Karpas-422 (cell line): ENCODE results near the gene COX6A1. TPM values are rescaled to one million over a fixed set of nuclear protein-coding genes. Genes with fewer than 3 reads are reported as not detected.

Experiments
- DNase-seq: peaks from one replicate; pipeline ENCODE4 v3.0.0-alpha.2; 2015
- H2AFZ ChIP-seq: fragments of 200-600 bp; sonication (generic); 2 replicates; pipeline ENCODE4 v1.6.1; 2014; ENCODE audit warnings: antibody characterized with exemption, low read length, mixed read lengths
- H3K27ac ChIP-seq: fragments of 200-600 bp; sonication (generic); 2 replicates; pipeline ENCODE4 v1.5.1; 2014; ENCODE audit warnings: mild to moderate bottlenecking, low read length, moderate library complexity
- H3K27me3 ChIP-seq: fragments of 200-600 bp; sonication (generic); 2 replicates; pipeline ENCODE4 v1.6.1; 2014; ENCODE audit warnings: low read length, mixed read lengths
- H3K36me3 ChIP-seq: fragments of 200-600 bp; sonication (generic); 2 replicates; pipeline ENCODE4 v1.6.1; 2014; ENCODE audit warnings: low read length, mixed read lengths; ENCODE audit not compliant: insufficient read depth
- H3K4me1 ChIP-seq: fragments of 200-600 bp; sonication (generic); 2 replicates; pipeline ENCODE4 v1.6.1; 2014; ENCODE audit warnings: mild to moderate bottlenecking, low read length, mixed read lengths
- H3K4me2 ChIP-seq: fragments of 200-600 bp; sonication (generic); 2 replicates; pipeline ENCODE4 v1.6.1; 2014; ENCODE audit warnings: low read length, low read depth, mild to moderate bottlenecking; ENCODE audit not compliant: poor library complexity, severe bottlenecking
- H3K4me3 ChIP-seq: fragments of 200-600 bp; sonication (generic); 2 replicates; pipeline ENCODE4 v1.5.1; 2014; ENCODE audit warnings: mild to moderate bottlenecking, antibody characterized with exemption, low read length, mixed read lengths
- H3K79me2 ChIP-seq: fragments of 200-600 bp; sonication (generic); 2 replicates; pipeline ENCODE4 v1.6.1; 2014; ENCODE audit warnings: mild to moderate bottlenecking, low read length, mixed read lengths
- H3K9ac ChIP-seq: fragments of 200-600 bp; sonication (generic); 2 replicates; pipeline ENCODE4 v1.6.0; 2014; ENCODE audit warnings: low read length
- H3K9me2 ChIP-seq: fragments of 200-600 bp; sonication (generic), shearing (Covaris generic); replicated peaks from 2 replicates; pipeline ENCODE4 v1.6.0; 2014; ENCODE audit warnings: mild to moderate bottlenecking, low read length, moderate library complexity; ENCODE audit not compliant: insufficient read depth
- H3K9me3 ChIP-seq: fragments of 300-700, 200-600 bp; sonication (generic); 2 replicates; pipeline ENCODE4 v1.6.1; 2014; ENCODE audit warnings: low read length, mixed read lengths
- H4K20me1 ChIP-seq: fragments of 200-600 bp; sonication (generic); 2 replicates; pipeline ENCODE4 v1.6.1; 2014; ENCODE audit warnings: mild to moderate bottlenecking, antibody characterized with exemption, low read length, low read depth; ENCODE audit not compliant: insufficient read depth
- total RNA-seq: library from RNA; depleted of rRNA; stranded (reverse); fragments of >200 nt; shearing (Covaris generic); gene quantifications from 2 replicates; pipeline ENCODE4 v1.2.3, GENCODE V29; 2014; ENCODE audit warnings: low replicate concordance; rRNA removed

The COX6A1 gene
- 542 and 565 TPM in 2 replicates for total RNA-seq

DNA sequence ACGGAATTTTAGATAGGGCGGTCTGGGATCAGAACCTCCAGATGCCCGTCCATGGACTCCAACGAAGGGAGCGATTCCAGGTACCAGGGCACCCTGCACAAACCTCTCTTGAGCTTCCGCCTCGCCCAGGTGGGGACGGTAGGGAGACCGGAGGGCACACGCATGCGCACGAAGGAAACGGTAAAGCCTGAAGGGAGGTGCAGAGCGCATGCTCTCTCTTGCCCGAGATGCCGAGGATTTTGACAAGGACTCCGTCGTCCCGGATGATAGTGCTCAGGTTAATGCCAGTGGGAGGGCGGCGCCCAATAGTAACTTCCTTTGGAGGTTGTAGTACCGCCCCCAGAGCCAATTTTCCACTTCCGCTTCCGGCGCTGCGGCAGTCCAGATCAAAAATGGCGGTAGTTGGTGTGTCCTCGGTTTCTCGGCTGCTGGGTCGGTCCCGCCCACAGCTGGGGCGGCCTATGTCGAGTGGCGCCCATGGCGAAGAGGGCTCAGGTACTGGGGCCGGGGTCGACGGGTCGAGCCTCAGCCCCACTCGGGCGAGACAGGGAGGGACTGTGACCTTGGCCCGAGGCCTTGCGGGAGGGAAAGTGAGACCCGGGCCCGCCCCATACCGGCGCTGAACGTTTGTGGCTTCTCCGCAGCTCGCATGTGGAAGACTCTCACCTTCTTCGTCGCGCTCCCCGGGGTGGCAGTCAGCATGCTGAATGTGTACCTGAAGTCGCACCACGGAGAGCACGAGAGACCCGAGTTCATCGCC, at the start of gene COX6A1:
Gene COX6A1, plus strand, starts transcription at position 379 of the 760 bp plus-strand sequence. Its CDS starts 14 bp downstream, at position 393.
- Histone ChIP-seq H3K4me3 (peak within 1 kb of the TSS; percentile 98), H3K4me2 (peak within 1 kb of the TSS; percentile 98), H3K27ac (peak within 1 kb of the TSS; percentile 70), H2AFZ (peak within 1 kb of the TSS; percentile 72), H3K9me2 (no peaks in the 10 kb centered on the region), H4K20me1 (peaks cover 9% of the 10 kb centered on the region; the same call in 1 of the 2 replicates), H3K79me2 (peaks cover 39% of the 10 kb centered on the region), H3K4me1 (peaks cover 36% of the 10 kb centered on the region), H3K9me3 (no peaks in the 10 kb centered on the region), H3K36me3 (peaks cover 18% of the 10 kb centered on the region; the same call in 1 of the 2 replicates), H3K9ac (peak within 1 kb of the TSS; percentile 92), H3K27me3 (no peaks in the 10 kb centered on the region)
- peak; percentile 100 for DNase-seq

DNA sequence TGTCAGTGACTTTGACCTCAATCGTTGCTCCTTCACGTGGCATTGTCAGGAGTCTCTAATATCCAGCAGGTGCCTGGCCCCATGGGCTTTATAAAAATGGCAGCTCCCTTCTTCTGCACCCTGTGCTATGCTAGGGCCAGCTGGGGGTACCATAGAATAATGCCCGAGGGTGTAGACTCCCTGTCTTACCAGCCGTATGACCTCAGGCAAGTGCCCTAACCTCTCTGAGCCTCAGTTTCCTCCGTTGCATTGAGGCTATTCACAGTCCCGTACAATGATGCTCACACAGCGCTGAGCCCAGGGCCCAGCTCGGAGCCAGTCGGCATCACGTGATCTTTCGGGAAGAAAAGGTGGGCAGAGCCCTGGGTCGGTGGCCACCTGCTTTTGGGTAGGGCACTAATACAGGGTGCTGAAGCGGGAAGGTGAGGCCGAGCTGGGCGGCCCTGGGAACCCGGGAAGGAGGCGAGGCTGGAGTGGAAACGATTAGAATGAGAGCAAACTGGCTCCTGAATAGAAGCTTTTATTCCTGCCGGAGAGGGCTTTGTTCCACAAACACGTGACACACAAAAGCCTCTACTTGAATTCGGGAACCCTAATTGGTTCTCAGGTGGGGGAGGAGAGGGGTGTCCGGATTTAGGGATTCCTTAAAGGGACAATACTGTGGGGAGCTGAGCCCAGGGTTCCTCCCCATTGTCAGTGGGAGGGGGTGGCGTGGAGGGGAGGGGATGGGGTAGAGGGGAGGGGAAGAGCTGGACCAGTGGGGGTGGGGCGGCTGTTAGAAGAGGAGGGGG, 49.0 kb upstream of the COX6A1 start:
- H3K4me3 ChIP-seq, result no peak overlapping the region
- no peaks in the 10 kb centered on the region for H3K9me2 ChIP-seq
- H3K36me3 ChIP-seq, result no peaks in the 10 kb centered on the region
- no peak for DNase-seq
- H3K27ac ChIP-seq, result no peak overlapping the region
- H3K4me2 ChIP-seq, result no peak overlapping the region
- no peaks in the 10 kb centered on the region for H3K9me3 ChIP-seq
- H2AFZ ChIP-seq, result no peak overlapping the region
- no peaks in the 10 kb centered on the region for H4K20me1 ChIP-seq
- no peaks in the 10 kb centered on the region for H3K4me1 ChIP-seq
- no peak overlapping the region for H3K9ac ChIP-seq
- H3K27me3 ChIP-seq, result no peaks in the 10 kb centered on the region
- H3K79me2 ChIP-seq, result no peaks in the 10 kb centered on the region

DNA sequence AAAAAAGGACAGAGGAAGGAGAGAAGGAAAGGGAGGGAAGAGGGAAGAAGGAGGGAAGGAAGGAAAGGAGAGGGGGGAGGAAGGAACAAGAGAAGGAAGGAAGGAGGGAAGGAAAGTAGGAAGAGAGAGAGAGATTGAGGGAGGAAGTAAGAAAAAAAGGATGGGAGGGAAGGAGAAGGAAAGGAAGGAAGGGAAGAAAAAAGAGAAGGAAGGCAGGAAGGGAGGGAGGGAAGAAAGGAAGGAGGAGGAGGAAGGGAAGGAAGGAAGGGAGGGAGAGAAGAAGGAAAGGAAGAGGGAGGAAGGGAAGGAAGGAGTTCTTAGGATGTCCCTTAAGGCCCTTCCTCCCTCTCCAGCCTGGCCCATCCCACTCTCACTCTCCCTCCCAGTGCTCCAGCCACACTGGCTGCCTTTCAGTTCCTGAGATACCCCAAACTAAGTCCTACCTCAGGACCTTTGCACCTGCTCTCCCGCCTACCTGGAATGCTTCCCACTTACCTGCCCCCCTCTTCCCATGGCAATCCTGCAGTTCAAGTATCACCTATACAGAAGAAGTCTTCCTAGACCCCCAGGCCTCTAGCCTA, 47.3 kb upstream of the COX6A1 start:
- no peak for DNase-seq
- no peaks in the 10 kb centered on the region for H4K20me1 ChIP-seq
- H3K27me3 ChIP-seq, result no peaks in the 10 kb centered on the region
- no peak overlapping the region for H3K9ac ChIP-seq
- H3K9me2 ChIP-seq, result no peaks in the 10 kb centered on the region
- no peak overlapping the region for H3K27ac ChIP-seq
- H3K4me1 ChIP-seq, result no peaks in the 10 kb centered on the region
- H3K79me2 ChIP-seq, result no peaks in the 10 kb centered on the region
- no peaks in the 10 kb centered on the region for H3K36me3 ChIP-seq
- no peak overlapping the region for H2AFZ ChIP-seq
- H3K9me3 ChIP-seq, result no peaks in the 10 kb centered on the region
- no peak overlapping the region for H3K4me2 ChIP-seq
- no peak overlapping the region for H3K4me3 ChIP-seq

DNA sequence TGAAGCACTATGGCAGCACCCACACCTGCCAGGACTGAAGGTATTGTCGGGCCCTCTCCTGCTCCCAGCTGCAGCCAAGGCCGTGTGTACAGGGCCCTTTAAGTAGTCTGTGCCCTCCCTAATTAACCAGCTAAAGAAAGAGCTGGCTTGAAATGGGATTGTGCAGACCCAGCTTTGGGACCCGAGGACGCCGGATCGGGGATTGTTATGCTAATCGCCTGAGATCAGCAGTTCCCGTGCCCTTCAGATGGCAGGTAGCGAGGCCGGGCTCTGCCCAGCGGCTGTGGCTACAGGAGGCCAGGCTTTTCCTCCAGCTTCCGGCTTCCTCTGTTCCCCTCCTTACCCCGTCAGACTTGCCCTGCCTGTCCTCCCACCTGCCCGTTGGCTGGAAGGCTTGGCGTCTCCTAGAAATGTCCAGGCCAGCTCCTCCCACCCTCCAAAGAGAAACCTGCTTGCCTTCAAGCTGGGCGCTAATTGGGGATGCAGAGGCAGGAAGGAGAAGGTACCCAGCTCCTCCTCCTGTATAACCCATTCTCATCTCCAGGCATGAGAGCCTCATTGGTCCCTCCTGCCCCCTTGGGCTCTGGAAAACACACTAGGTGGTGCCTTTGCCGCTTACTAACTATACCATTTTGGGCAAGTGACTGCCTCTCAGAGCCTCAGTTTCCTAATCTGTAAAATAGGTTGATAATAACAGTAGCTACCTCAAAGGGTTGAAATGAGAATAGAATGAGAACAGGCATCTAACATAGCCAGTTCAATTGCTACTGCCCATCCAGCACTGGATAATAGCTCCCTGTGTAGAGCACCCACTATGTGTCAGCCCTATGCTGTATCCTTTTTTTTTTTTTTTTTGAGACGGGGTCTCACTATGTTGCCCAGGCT, 43.2 kb upstream of the COX6A1 start:
- Histone ChIP-seq H4K20me1 (no peaks in the 10 kb centered on the region), H3K4me3 (no peak overlapping the region), H3K9me2 (no peaks in the 10 kb centered on the region), H3K79me2 (no peaks in the 10 kb centered on the region), H3K4me2 (no peak overlapping the region), H3K36me3 (no peaks in the 10 kb centered on the region), H3K4me1 (peaks cover 6% of the 10 kb centered on the region), H2AFZ (no peak overlapping the region), H3K9me3 (no peaks in the 10 kb centered on the region), H3K9ac (no peak overlapping the region), H3K27me3 (0 out of 2 replicates have a peak, but pooled peaks cover under 1% of the 10 kb centered on the region), H3K27ac (no peak overlapping the region)
- DNase-seq, result no peak

DNA sequence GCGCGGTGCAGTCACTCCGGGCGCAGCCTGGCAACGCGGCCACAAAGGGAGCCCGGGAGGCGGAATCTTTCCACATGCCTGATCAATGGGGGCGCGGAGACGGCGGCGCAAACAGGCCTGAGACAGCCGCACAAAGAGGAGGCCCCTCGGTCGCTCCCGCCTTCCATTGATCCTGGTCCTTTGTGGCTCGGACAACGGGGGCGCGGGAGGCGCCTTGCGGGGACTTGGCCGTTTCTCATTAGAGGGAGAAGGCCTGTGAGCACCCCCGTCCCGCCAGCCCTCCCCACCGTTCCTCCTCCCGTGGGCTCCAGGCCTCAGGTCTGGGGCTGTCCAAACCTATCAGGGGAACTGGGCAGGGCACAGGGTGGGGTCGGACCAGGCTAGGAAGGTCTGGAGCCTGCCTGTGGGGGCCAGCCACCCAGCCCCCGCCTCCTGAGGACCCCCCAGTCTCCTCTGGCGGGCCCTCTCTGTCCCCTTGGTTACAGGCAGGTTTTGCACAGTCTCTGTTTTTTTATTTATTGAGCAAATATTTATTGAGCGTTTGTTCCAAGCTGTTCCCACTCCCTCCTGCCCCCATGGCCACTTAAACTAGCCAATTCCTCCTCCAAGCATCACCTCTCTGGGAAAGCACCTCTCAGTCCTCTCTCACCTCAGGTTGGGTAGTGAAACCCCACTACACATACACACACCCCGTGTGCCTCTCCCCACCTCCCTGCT, 39.9 kb upstream of the COX6A1 start:
- no peak overlapping the region for H3K27ac ChIP-seq
- H3K9ac ChIP-seq, result no peak overlapping the region
- no peaks in the 10 kb centered on the region for H3K9me2 ChIP-seq
- H2AFZ ChIP-seq, result no peak overlapping the region
- H3K36me3 ChIP-seq, result no peaks in the 10 kb centered on the region
- H3K4me2 ChIP-seq, result no peak overlapping the region
- no peak overlapping the region for H3K4me3 ChIP-seq
- H3K4me1 ChIP-seq, result peaks cover 6% of the 10 kb centered on the region
- DNase-seq, result no peak
- H3K27me3 ChIP-seq, result 0 out of 2 replicates have a peak, but pooled peaks cover 2% of the 10 kb centered on the region
- H4K20me1 ChIP-seq, result no peaks in the 10 kb centered on the region
- H3K9me3 ChIP-seq, result no peaks in the 10 kb centered on the region
- no peaks in the 10 kb centered on the region for H3K79me2 ChIP-seq

DNA sequence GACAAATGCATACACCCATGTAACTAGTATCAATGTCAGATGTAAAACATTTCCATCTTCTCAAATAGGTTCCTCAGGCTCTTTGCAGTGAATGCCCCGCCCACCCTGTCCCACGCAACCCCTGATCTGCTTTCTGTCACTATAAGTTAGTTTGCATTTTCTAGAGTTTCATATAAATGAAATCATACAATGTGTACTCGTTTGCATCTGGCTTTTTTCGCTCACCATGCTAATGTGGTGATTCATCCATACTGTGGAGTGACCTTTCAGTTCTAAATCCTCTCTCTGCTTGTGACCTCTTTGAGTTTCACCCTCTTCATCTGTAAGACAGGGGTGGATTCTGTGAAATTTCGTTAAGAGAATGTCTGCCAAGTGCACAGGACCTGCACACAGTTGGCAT, 38.4 kb upstream of the COX6A1 start:
- Histone ChIP-seq H3K27ac (no peak overlapping the region), H3K9me3 (no peaks in the 10 kb centered on the region), H3K4me3 (no peak overlapping the region), H3K79me2 (no peaks in the 10 kb centered on the region), H3K27me3 (0 out of 2 replicates have a peak, but pooled peaks cover 2% of the 10 kb centered on the region), H3K36me3 (no peaks in the 10 kb centered on the region), H3K4me1 (peaks cover 6% of the 10 kb centered on the region), H3K4me2 (no peak overlapping the region), H4K20me1 (no peaks in the 10 kb centered on the region), H2AFZ (no peak overlapping the region), H3K9ac (no peak overlapping the region), H3K9me2 (no peaks in the 10 kb centered on the region)
- peak; percentile 43 for DNase-seq

DNA sequence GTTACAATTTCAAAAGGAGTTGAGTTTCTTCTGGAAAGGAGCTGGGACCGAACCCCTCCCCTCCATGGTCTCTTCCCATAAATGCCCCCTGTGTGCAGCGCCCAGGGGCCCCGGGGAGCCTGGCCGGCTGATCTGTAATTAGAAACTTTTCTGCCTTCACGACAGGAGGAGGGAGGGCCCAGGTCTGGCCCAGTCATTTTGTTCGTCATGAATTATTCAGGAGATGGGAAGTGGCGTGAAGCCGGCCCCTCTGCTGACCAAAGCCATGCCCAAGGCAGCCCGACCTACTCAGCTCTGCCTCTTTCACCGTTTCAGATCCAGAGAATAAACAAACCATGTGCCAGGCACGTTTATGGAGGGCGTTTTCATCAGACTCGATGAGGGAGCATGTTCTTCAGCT, 35.7 kb upstream of the COX6A1 start:
- no peak overlapping the region for H3K27ac ChIP-seq
- H3K4me2 ChIP-seq, result no peak overlapping the region
- DNase-seq, result no peak
- H3K9me2 ChIP-seq, result no peaks in the 10 kb centered on the region
- H3K9me3 ChIP-seq, result no peaks in the 10 kb centered on the region
- 0 out of 2 replicates have a peak, but pooled peaks cover 2% of the 10 kb centered on the region for H3K27me3 ChIP-seq
- no peaks in the 10 kb centered on the region for H3K36me3 ChIP-seq
- no peak overlapping the region; the same call in 1 of the 2 replicates for H2AFZ ChIP-seq
- H4K20me1 ChIP-seq, result no peaks in the 10 kb centered on the region
- H3K79me2 ChIP-seq, result no peaks in the 10 kb centered on the region
- H3K9ac ChIP-seq, result no peak overlapping the region
- no peak overlapping the region for H3K4me3 ChIP-seq
- H3K4me1 ChIP-seq, result peaks cover 6% of the 10 kb centered on the region
